ENCODE measurements around the gene DGKQ.
"Not testable (repeated sequence)": the region's sequence is repeated elsewhere in the genome, so short reads cannot be mapped to it uniquely, and the experiment has no call there.

The DGKQ gene

GRCh38 chr4:921830-922331 lies 51.5 kb downstream of the DGKQ start:
- no peak for DNase-seq (ENCODE audit: low read depth)

GRCh38 chr4:919004-919680 lies 54.2 kb downstream of the DGKQ start:
- not testable (repeated sequence) for DNase-seq (ENCODE audit: low read depth)

- not testable (repeated sequence) for DNase-seq (ENCODE audit: low read depth)
Measured at GRCh38 chr4:918591-918990, 54.8 kb downstream of the DGKQ start.

- no peak for DNase-seq (ENCODE audit: low read depth)
Measured at GRCh38 chr4:917992-918391, 55.4 kb downstream of the DGKQ start.

GRCh38 chr4:917466-917865 lies 55.9 kb downstream of the DGKQ start:
- DNase-seq (ENCODE audit: low read depth) = no peak

GRCh38 chr4:915595-915994 lies 57.8 kb downstream of the DGKQ start:
- no peak for DNase-seq (ENCODE audit: low read depth)

GRCh38 chr4:915041-915474 lies 58.3 kb downstream of the DGKQ start:
- no peak for DNase-seq (ENCODE audit: low read depth)

GRCh38 chr4:914531-914930 lies 58.8 kb downstream of the DGKQ start:
- no peak for DNase-seq (ENCODE audit: low read depth)

GRCh38 chr4:913280-913618 lies 60.1 kb downstream of the DGKQ start:
- DNase-seq (ENCODE audit: low read depth) = no peak

- DNase-seq (ENCODE audit: low read depth) = no peak
Measured at GRCh38 chr4:912548-913279, 60.7 kb downstream of the DGKQ start.

GRCh38 chr4:911871-912490 lies 61.4 kb downstream of the DGKQ start:
- DNase-seq (ENCODE audit: low read depth) = no peak

GRCh38 chr4:911221-911751 lies 62.1 kb downstream of the DGKQ start:
- DNase-seq (ENCODE audit: low read depth) = no peak

GRCh38 chr4:910366-911091 lies 62.8 kb downstream of the DGKQ start:
- no peak for DNase-seq (ENCODE audit: low read depth)

GRCh38 chr4:909821-910220 lies 63.5 kb downstream of the DGKQ start:
- no peak for DNase-seq (ENCODE audit: low read depth)

- DNase-seq (ENCODE audit: low read depth) = no peak
Measured at GRCh38 chr4:909131-909571, 64.2 kb downstream of the DGKQ start.

Measured in stimulated activated CD8-positive, alpha-beta memory T cell treated with anti-CD3 and anti-CD28 coated beads, Interleukin-15, amount 100 ng/mL, for 24 hours (primary cell).